ENCODE data around the gene LDHD.

GRCh38 chr16:75093598-75094540 lies 22.7 kb downstream of the LDHD start:
- no peak for TF ChIP-seq POLR2A (IDR thresholded peaks at IDR 0.05)
- TF ChIP-seq, protein P1, sequence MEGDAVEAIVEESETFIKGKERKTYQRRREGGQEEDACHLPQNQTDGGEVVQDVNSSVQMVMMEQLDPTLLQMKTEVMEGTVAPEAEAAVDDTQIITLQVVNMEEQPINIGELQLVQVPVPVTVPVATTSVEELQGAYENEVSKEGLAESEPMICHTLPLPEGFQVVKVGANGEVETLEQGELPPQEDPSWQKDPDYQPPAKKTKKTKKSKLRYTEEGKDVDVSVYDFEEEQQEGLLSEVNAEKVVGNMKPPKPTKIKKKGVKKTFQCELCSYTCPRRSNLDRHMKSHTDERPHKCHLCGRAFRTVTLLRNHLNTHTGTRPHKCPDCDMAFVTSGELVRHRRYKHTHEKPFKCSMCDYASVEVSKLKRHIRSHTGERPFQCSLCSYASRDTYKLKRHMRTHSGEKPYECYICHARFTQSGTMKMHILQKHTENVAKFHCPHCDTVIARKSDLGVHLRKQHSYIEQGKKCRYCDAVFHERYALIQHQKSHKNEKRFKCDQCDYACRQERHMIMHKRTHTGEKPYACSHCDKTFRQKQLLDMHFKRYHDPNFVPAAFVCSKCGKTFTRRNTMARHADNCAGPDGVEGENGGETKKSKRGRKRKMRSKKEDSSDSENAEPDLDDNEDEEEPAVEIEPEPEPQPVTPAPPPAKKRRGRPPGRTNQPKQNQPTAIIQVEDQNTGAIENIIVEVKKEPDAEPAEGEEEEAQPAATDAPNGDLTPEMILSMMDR (IDR thresholded peaks at IDR 0.05) = no peak
